NCI-H1417 treated with DMSO at 0.1 percent for 48 hours (cell line): ENCODE measurements around the gene TLK1.

ENCODE experiments used
- DNase-seq: peaks from one replicate; lab custom pipeline; 2025; lab: John Stamatoyannopoulos, UW

The TLK1 gene

GRCh38 chr2:171004363-171004762, 156.3 kb downstream of the TLK1 start:
- no peak for DNase-seq

DNA sequence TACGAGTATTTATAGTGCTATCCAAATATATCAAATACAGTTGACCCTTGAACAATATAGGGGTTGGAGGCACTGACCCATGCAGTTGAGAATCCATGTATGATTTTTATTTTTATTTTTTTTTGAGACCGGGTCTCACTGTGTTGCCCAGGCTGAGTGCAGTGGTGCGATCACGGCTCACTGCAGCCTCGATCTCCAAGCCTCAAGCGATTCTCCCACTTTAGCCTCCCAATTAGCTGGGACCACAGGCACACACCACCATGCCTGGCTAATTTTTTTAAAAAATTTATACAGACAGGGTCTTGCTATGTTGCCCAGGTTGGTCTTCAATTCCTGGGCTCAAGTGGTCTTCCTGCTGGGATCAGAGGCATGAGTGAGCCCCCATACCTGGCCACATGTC, 161.0 kb downstream of the TLK1 start:
- DNase-seq, result no peak

DNA sequence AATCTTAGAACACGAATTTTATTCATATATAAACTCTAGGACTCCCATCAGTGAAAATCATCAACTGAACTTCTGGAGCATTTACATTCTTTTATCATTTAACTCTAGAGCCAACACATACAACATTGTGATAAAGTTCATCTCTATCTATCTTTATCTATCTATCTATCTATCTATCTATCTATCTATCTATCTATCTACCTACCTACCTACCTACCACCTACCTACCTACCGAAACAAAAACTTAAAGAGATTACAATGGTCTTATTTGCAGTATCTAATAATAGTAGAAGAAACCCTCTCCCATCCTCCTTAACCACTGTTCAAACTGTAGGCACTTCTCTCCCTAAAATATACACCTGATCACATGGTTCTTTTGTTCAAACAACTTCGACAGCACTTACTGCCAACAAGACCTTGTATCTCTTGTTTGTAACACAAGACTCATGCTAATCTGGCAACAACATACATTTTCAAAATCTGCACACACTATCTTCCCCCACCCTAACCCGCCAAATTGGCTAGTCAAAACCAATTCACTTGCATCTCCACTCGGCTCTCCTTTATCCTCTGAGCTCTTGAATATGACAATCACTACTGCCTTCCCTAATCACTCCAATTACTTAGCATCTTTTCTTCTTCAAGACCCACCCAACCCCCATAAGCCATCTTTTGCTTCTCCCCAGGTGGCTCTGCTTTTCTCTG, 162.6 kb downstream of the TLK1 start:
- no peak for DNase-seq

DNA sequence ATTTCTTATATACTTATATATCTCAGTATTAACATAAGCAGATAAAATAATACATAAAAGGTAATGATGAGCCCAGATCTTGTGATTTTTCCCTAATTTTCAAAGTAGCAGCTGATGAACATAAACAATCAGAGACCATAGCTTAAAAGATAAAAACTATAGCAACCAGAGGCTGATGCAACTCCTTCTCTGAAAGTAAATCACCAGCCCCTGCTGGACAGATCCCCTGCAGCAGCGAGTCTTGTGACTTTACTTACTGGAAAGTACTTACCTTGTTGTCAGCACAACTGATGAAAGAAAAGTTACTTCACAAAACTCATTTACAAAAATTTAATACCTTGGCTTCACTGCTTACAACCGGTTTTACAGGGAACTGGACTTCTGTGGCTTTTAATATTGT, 164.4 kb downstream of the TLK1 start:
- DNase-seq, result no peak

GRCh38 chr2:170991398-170992182, 169.1 kb downstream of the TLK1 start:
- DNase-seq, result no peak

DNA sequence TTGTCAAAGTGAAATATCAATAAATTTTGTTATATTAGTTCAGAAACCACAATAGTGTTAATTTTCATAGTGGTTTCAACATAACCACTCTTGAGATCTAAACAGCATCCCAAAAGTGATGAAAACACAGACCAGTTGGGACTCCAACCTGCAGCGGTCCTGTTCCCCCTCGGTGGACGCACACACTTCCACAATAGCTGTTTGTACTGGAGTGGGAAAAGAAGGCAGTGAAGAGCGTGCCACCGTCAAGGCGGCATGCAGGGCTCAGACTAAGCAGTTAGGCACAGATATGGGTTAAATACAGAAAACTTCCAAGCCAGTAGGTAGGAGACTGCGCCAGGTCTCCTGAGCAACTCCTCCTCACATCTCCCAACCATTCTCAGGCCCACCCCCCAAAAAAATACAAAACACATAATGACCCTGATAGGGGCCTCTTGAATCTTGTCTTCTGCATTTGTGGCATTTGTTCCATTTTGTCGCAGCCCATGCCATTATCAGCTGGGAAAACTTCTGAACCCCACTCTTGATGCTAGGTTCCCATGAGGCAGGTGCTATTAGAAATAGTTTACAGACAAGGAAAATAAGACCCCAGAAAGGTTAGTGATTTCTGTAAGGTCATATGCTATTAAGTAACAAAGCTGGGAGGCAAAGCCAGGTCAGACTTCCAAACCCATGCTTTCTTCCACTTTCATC, 174.0 kb downstream of the TLK1 start:
- no peak for DNase-seq

GRCh38 chr2:170985407-170985806, 175.3 kb downstream of the TLK1 start:
- no peak for DNase-seq

DNA sequence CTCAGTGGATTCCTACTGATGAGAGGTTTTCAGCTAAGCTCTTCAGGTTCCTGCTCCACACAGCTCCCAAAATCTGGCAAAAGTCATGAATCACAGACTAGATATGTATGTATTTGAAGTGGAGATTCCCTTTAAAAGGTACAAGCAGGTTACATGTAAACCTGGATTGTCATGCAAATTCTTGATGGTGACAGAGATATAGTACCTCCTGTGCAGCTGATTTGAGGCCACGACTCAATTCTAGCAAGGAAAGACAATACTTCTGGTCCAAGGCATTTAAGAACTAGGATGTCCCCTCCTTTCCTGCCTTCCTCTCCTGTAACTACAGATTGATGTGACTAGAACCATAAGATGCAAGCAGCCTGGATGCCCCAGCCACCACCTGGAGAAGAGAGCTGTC, 176.6 kb downstream of the TLK1 start:
- DNase-seq, result no peak

- no peak for DNase-seq
Measured at GRCh38 chr2:170975943-170976270, 184.8 kb downstream of the TLK1 start.

DNA sequence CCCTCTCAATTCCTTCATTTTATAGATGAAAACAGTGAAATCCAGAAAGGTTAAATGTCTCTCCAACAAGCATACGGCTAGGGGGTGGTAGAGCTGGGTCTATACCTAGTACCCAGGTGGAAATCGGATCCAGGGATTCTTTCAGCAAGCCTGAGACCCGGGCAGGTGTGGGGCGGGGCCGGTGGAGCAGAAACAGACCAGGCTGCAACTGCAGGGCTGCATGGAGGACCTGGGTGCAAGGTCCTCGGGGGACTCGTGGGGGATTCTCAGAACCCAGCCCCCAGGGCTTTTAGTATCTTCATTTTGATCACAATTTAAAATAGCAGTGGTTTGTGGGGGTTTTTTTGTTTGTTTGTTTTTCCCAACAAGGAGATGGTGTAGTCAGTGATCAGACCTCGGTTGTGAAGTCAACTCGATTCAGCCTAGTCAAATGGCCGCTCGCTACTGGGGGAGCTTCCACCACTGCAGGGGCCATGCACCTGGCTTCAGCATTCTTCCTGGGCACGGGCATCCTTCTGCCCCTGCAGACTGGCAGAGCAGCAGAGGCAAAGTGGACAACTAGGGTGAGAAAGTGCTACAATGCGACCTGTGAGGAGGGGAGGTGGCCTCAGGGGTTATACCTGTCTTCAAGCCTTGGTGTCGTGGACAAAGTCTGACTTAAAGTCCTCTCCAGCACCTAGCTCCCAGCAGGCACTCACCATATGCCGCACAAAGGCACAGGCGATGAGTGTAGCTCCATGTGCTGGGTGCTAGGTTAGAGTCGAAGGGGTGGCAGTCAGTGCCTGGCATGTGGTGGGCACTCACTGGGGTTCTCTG, 185.4 kb downstream of the TLK1 start:
- no peak for DNase-seq

DNA sequence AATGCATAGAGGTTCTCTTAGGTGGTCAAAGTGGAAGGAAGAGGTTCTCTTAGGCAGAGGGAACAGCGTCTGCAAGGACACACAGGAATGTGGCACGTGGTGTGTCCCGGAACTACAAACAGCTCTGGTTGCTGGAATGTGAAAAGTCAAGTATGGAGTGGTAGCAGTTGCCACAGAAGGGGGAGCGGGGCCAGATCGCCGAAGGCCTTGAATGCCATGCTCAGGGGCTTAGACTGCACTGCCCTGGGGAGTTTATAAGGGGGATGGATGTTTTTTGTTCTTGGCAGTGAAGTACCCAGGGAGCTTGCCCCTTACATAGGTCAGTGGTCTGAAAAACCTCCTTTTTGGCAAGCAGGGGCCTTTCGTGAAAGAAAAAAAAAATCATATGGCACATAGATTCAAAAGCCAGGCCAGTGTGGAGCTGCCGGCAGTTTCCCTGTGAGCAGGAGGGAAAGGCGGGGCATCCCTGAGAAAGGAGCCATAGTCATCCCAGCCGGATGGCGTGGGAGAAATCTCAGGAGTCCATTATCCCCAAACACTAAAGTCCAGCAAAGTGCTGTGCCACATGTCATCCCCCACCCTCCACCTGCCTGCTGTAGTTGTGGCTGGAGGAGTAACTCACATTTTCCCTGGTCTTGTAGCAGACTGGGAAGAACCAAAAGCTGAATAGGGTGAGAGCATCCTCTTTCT, 186.2 kb downstream of the TLK1 start:
- no peak for DNase-seq

DNA sequence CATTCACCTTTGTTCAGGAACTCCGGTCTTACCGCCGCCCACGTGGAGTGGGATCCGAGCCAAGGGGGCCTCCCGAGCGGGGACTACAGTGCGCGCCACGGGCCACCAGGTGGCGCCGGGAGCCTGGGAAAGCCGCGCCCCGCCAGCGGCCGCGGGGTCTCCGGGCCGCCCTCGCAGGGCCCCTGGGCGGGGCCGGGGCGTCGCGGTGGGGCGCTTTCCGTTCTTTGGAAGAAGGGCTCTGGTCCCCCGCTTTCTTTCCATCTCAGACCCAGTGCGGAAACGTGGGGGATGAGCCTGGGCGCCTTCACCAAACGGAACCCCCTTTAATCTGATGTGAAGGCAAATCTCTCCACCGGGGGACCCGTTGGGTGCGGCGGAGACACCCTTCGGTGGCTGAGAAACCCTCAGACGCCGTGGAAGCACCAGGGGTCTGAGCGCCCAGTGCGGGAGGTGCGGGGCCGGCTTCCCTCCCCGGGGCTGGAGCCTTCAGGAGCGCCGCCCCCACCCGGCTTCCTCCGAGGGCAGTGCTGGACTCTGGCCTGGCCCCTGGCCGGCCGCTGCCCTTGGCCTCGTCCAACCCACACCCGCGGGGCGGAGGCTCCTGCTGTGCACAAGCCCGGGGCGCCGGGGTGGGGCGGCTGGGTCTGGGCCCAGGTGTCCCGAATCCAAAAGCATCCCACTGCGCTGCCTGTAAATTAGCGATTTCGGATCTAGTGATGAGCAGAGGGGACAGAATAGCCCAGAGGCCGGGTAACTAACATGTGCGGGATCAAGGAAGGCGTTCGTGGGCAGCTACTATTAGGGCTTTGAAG, 187.0 kb downstream of the TLK1 start:
- no peak for DNase-seq

DNA sequence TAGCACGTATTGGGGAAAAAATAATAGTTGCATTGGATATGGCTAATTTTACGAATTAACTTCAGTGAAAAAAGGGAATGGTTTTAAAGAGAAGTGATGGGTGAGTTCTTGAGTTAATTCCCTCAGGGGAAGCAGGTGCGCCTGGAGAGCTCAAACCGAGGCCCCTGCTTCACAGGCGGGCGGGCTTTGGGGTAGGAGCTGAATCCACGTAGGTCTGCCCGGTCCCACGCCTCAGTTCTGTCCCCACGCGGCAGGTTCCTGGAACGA, 187.5 kb downstream of the TLK1 start:
- DNase-seq, result no peak

GRCh38 chr2:170972296-170973224, 188.1 kb downstream of the TLK1 start:
- DNase-seq, result no peak

DNA sequence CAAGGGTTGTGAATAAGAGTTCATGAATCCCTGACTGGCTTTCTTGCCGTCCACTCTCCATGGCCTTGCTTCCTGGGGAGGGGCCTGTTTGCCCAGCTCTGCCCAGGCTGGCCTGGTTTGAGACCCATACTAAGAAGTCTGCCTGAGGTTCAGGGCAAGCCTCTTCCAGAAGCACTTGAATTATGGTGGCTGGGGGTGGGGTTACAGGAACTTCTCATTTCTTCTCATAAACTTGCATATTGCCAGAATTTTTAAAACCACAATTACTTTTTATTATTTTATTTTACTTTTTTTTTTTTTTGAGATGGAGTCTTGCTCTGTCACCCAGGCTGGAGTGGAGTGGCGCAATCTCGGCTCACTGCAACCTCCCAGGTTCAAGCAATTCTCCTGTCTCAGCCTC, 189.6 kb downstream of the TLK1 start:
- DNase-seq, result no peak

- DNase-seq, result no peak
Measured at GRCh38 chr2:170969872-170970496, 190.7 kb downstream of the TLK1 start.

- DNase-seq, result no peak
Measured at GRCh38 chr2:170969030-170969429, 191.7 kb downstream of the TLK1 start.

GRCh38 chr2:170968205-170969003, 192.3 kb downstream of the TLK1 start:
- DNase-seq, result no peak

DNA sequence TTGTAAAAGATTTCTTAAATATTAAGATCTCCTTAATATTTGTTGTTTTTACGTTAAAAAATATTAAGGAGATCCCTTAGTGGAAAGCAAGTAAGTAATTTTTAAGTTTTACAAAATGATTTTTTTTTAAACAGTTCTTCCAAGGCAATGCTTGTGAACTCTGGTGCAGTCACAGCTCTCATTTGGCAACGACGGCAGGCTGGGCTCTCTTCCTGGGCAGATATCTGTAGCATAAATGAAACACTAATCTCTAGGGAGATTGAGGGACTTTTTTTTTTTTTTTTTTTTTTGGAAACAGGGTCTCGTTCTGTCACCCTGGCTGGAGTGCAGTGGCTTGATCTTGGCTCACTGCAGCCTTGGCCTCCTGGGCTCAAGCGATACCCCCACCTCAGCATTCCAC, 193.1 kb downstream of the TLK1 start:
- DNase-seq, result no peak
